H1 (cell line): ENCODE data around the gene CA5A.
"Not testable (repeated sequence)": the region's sequence is repeated elsewhere in the genome, so short reads cannot be mapped to it uniquely, and the experiment has no call there.

Source experiments
- BCL11A ChIP-seq, 2 experiments: IDR thresholded peaks; one replicate each; pipeline ENCODE4 v1.6.1; 2011; ENCODE audit warnings: low read depth in 2 of 2, low read length in 2 of 2, mild to moderate bottlenecking in 2 of 2
- BRCA1 ChIP-seq: IDR thresholded peaks from 2 replicates; pipeline ENCODE4 v1.6.1; 2012; ENCODE audit warnings: low read depth, low read length, improper control_type of control experiment
- CHD1 ChIP-seq: IDR thresholded peaks from 2 replicates; pipeline ENCODE4 v1.6.1; 2012; ENCODE audit warnings: low read depth, low read length, improper control_type of control experiment
- EZH2 ChIP-seq: fragments of 200-600 bp; sonication (generic); IDR thresholded peaks from 2 replicates; pipeline ENCODE4 v1.7.1; 2012; ENCODE audit warnings: low read depth, mild to moderate bottlenecking, moderate library complexity, low read length, inconsistent platforms; ENCODE audit not compliant: severe bottlenecking
- NANOG ChIP-seq: IDR thresholded peaks from 2 replicates; pipeline ENCODE4 v1.6.1; 2011; ENCODE audit warnings: low read length, low read depth, mild to moderate bottlenecking, inconsistent platforms; ENCODE audit not compliant: insufficient read depth, poor library complexity, severe bottlenecking
- NRF1 ChIP-seq: IDR thresholded peaks from 2 replicates; pipeline ENCODE4 v1.6.1; 2011; ENCODE audit warnings: mild to moderate bottlenecking, low read depth, low read length, improper control_type of control experiment
- POLR2A ChIP-seq, 2 experiments: IDR thresholded peaks; 1 replicate in 1 of 2; 2 replicates in 1 of 2; pipeline ENCODE4 v1.6.1; 2011; ENCODE audit warnings: low read depth in 2 of 2, low read length in 2 of 2, mild to moderate bottlenecking in 2 of 2; ENCODE audit errors: control extremely low read depth in 1 of 2
- POLR2AphosphoS5 ChIP-seq: IDR thresholded peaks from 2 replicates; pipeline ENCODE4 v1.6.1; 2011; ENCODE audit warnings: low read depth, low read length
- SP1 ChIP-seq: IDR thresholded peaks from 2 replicates; pipeline ENCODE4 v1.6.1; 2011; ENCODE audit warnings: low read depth, low read length
- SUZ12 ChIP-seq: fragments of 200-600 bp; sonication (generic); IDR thresholded peaks from 2 replicates; pipeline ENCODE4 v1.6.1; 2012; ENCODE audit warnings: mild to moderate bottlenecking, inconsistent platforms, low read length, moderate library complexity, mixed read lengths
- TF ChIP-seq, protein P1 (sequence below): IDR thresholded peaks from 2 replicates; pipeline ENCODE4 v1.6.1; 2011; ENCODE audit warnings: low read depth, mild to moderate bottlenecking, low read length; ENCODE audit not compliant: insufficient read depth
- TF ChIP-seq, protein P2 (sequence below), 3 experiments: IDR thresholded peaks; 1 replicate in 2 of 3; 2 replicates in 1 of 3; pipeline versions ENCODE4 v1.5.1 to v1.6.1; 2011; ENCODE audit warnings: low read length in 3 of 3, mild to moderate bottlenecking in 3 of 3, inconsistent platforms in 2 of 3, low read depth in 1 of 3, moderate library complexity in 1 of 3; ENCODE audit not compliant: insufficient read depth in 1 of 3; ENCODE audit errors: control extremely low read depth in 1 of 3

DNA sequence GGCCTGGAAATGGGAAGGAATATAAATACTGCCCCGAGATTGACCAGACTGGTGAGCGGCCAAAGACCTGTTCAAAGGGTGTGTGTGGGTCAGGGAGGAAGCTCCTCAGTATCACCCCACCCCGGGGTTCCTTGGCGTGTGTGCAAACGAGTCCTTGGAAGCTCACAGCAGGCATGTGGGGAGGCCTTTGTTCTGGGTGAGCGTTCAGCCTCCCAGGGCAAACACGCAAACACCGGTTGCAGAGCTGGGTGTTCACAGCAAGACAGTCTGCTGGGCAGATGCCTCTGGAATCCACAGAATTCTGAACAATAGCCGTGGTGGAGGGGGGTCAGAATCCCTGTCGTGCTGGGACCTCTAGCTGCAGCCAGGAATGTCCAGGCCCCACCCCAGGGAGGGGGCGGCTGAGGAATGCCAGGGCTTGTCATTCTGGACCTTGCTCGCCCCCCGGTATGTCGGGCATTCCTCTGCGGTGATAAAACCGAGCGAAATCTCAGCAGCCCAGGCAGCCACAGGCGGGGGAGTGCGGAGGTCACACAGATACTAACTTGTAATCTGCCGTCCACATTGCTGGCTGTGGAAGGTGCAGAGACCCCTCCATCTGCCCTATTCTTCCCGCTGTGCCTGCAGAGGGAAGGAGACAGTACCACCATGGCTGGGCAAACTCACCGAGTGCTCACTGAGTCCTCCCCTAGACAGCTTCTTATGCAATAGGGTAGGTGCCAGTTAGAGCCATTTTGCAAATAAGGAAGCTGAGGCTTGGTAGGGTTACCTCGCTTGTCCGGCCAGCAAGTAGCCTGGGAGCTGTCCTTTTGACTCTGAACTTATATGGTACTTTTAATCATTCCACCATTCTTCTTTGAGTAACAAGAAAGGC, 65.7 kb downstream of the CA5A start:
- TF ChIP-seq, protein P1, sequence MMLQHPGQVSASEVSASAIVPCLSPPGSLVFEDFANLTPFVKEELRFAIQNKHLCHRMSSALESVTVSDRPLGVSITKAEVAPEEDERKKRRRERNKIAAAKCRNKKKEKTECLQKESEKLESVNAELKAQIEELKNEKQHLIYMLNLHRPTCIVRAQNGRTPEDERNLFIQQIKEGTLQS, result not testable (repeated sequence)
- not testable (repeated sequence) for TF ChIP-seq EZH2; NRF1; SUZ12; BRCA1; BCL11A (IDR thresholded peaks at IDR 0.05; ENCODE audit: low read depth in 2 of 2, low read length in 2 of 2); POLR2A (IDR thresholded peaks at IDR 0.05; ENCODE audit: control extremely low read depth in 1 of 2, low read depth in 2 of 2, low read length in 2 of 2); CHD1; POLR2AphosphoS5
- TF ChIP-seq NANOG (peak; percentile 62), SP1 (peak; percentile 62; the same call in 1 of the 2 replicates)
- TF ChIP-seq, protein P2, sequence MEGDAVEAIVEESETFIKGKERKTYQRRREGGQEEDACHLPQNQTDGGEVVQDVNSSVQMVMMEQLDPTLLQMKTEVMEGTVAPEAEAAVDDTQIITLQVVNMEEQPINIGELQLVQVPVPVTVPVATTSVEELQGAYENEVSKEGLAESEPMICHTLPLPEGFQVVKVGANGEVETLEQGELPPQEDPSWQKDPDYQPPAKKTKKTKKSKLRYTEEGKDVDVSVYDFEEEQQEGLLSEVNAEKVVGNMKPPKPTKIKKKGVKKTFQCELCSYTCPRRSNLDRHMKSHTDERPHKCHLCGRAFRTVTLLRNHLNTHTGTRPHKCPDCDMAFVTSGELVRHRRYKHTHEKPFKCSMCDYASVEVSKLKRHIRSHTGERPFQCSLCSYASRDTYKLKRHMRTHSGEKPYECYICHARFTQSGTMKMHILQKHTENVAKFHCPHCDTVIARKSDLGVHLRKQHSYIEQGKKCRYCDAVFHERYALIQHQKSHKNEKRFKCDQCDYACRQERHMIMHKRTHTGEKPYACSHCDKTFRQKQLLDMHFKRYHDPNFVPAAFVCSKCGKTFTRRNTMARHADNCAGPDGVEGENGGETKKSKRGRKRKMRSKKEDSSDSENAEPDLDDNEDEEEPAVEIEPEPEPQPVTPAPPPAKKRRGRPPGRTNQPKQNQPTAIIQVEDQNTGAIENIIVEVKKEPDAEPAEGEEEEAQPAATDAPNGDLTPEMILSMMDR (IDR thresholded peaks at IDR 0.05; ENCODE audit: control extremely low read depth in 1 of 3, insufficient read depth in 1 of 3, low read depth in 1 of 3, low read length in 3 of 3), result not testable (repeated sequence)
